Fibroblast of lung (primary cell): ENCODE data around the gene RAET1G.
"Not testable (repeated sequence)": the region's sequence is repeated elsewhere in the genome, so short reads cannot be mapped to it uniquely, and the experiment has no call there.

ENCODE experiments used
- CTCF ChIP-seq, 2 donors: IDR thresholded peaks in 1 of 2; conservative IDR thresholded peaks in 1 of 2; 1 replicate in 1 of 2; 2 replicates in 1 of 2; pipeline ENCODE4 v1.5.1; 2011 to 2012; ENCODE audit warnings: low read length in 2 of 2, control low read depth in 1 of 2, inconsistent platforms in 1 of 2, low read depth in 1 of 2, mild to moderate bottlenecking in 1 of 2
- EZH2 ChIP-seq: IDR thresholded peaks from 2 replicates; pipeline ENCODE4 v1.5.1; 2012; ENCODE audit warnings: low read length, control low read depth, mild to moderate bottlenecking; ENCODE audit errors: missing control alignments

DNA sequence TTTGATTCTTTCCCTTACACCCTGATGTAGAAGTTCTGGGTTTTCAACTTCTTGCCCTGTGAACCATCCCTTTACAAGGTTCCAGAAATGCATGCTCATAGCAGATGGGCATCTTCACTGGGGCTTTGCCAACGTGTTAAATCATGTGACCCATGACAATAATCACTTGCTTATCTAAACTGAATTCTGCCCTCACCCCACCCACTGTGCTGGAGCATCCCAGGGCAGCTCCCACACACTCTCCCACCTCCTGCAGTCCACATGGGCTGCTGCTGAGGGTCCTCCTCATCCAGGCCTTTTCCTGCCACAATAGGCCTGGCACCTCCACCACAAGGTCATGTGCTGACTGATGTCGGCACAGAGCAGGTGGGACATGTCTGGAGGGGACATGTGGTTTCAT is 45.1 kb upstream of the RAET1G start:
- TF ChIP-seq CTCF (conservative IDR thresholded peaks at IDR 0.05 in 1 of 2, IDR thresholded peaks at IDR 0.05 in 1 of 2; ENCODE audit: low read depth in 1 of 2, low read length in 2 of 2); EZH2: not testable (repeated sequence)
